Measurements from ENCODE around the gene PUS1.

DNA sequence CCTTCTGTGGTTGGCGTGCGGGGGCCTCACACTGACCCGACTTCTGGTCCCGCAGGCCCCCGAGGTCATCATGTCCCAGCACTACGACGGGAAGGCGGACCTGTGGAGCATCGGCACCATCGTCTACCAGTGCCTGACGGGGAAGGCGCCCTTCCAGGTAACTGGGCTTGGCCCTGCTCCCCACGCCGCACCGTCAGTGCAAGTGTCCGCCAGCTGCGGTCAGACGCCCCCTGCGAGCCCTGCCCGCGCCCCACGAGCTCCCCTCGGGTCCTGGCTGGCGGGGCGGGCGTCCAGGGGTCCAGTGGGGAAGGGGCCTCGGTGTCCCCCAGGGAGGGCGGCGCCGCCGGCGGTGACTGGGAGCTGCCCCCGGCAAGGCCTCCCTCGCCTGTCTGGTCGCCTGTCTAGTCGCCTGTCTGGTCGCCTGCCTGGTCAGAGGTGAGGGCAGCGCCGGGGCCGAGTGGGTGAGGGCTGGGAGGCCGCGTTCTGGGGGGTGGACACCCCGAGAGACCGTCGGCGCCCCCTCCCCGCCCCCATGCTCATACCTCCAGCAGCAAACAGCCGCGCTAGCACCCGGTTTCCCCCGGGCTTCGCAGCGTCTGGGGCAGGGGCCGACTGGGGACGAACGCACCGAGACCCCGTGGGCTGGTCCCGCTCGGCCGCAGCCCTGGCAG lies 19.9 kb upstream of the PUS1 start:
- TF ChIP-seq CTCF (IDR thresholded peaks at IDR 0.05; ENCODE audit: borderline replicate concordance, extremely low read depth, low read length, poor library complexity, severe bottlenecking) (no peak), EZH2 (IDR thresholded peaks at IDR 0.05; ENCODE audit: borderline replicate concordance, low read depth, low read length, severe bottlenecking) (no peak)
